ENCODE data around the gene ATP6V0A4.

DNA sequence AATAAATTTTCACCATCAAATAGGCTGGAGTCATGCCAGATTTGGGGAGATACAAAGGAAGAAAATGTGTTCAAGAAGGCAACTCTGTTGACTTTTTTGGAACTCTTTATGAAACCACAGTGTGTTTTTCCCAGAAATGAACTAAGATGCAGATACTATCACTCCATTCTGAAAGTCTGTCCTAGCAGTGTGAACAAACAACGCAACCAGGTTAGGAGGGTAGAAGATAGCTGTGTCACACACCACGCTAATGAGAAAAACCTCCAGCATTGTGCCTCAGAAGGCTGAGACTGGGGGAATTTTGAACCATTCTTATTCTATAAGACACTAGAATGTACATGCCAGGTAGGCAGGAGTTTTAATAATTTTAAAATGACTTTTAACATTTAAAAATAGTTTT lies 15.9 kb upstream of the ATP6V0A4 start:
- TF ChIP-seq POLR2AphosphoS5 (IDR thresholded peaks at IDR 0.05; ENCODE audit: low read depth, low read length): no peak
- TF ChIP-seq, protein P1, sequence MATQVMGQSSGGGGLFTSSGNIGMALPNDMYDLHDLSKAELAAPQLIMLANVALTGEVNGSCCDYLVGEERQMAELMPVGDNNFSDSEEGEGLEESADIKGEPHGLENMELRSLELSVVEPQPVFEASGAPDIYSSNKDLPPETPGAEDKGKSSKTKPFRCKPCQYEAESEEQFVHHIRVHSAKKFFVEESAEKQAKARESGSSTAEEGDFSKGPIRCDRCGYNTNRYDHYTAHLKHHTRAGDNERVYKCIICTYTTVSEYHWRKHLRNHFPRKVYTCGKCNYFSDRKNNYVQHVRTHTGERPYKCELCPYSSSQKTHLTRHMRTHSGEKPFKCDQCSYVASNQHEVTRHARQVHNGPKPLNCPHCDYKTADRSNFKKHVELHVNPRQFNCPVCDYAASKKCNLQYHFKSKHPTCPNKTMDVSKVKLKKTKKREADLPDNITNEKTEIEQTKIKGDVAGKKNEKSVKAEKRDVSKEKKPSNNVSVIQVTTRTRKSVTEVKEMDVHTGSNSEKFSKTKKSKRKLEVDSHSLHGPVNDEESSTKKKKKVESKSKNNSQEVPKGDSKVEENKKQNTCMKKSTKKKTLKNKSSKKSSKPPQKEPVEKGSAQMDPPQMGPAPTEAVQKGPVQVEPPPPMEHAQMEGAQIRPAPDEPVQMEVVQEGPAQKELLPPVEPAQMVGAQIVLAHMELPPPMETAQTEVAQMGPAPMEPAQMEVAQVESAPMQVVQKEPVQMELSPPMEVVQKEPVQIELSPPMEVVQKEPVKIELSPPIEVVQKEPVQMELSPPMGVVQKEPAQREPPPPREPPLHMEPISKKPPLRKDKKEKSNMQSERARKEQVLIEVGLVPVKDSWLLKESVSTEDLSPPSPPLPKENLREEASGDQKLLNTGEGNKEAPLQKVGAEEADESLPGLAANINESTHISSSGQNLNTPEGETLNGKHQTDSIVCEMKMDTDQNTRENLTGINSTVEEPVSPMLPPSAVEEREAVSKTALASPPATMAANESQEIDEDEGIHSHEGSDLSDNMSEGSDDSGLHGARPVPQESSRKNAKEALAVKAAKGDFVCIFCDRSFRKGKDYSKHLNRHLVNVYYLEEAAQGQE (IDR thresholded peaks at IDR 0.05; ENCODE audit: insufficient read depth in 1 of 2, low read depth in 2 of 2, low read length in 2 of 2): no peak
